ENCODE measurements around the gene ENC1.

GRCh38 chr5:74653991-74654390, 13.5 kb upstream of the ENC1 start:
- no peak for TF ChIP-seq EP300 (IDR thresholded peaks at IDR 0.05)
- no peak for TF ChIP-seq POLR2AphosphoS5 (IDR thresholded peaks at IDR 0.05)

All from suprapubic skin (tissue), 4 donors.